HuH-7 (cell line): Measurements from ENCODE around the gene IKBKE.

Experiments
- DNase-seq: peaks from one replicate; pipeline ENCODE4 v3.0.0; 2011; ENCODE audit warnings: low spot score

IKBKE gene

DNA sequence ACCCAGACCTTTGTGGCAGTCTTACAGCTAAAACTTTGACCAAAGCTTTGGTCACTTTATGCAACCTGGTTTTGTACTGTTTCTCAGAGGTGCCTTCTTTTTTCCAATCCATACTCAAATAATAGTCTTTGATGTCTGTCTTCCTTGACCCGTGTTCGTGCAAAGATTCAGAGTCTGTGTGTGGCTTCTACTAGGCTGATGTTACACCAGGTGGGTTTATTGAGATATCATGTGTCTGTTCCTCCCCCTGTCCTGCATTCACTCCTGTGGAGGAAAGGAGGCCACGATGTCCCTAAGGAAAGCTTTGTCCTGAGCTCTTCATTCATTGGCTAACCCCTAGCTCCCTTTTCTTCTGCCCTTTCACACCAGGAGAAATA is 15.0 kb upstream of the IKBKE start:
- no peak for DNase-seq

DNA sequence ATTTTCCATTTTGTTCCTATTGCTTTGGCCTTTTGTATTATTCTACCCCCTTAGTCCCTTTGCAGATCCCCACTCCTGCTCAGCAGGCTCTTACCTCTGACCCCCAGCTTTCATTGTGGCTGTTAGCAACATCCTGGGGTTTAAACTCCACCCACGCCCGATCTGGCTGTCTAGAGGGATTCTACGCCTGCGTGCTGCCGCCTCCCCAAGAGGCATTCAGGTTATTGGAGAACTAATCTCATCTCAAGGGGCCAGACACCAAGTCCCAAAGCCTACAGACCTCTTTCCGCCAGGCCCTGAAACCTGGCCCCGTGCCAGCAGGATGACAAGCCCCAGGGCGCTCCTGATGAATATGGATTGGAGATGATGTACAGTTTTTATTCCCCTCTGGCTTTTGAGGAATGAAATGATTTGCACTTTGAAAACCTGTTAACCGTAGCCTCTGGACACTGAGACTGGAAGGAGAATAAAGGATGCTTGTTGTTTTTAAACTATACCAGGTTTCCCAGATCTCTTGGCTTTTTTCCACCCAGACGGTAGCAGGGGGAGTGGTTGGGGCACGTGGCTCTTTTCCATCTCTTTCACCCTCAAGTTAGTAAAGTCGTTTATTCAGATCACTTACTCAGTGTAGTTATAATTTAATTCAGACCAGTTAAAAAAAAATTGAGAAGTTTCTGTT is 14.5 kb upstream of the IKBKE start:
- DNase-seq, result no peak

DNA sequence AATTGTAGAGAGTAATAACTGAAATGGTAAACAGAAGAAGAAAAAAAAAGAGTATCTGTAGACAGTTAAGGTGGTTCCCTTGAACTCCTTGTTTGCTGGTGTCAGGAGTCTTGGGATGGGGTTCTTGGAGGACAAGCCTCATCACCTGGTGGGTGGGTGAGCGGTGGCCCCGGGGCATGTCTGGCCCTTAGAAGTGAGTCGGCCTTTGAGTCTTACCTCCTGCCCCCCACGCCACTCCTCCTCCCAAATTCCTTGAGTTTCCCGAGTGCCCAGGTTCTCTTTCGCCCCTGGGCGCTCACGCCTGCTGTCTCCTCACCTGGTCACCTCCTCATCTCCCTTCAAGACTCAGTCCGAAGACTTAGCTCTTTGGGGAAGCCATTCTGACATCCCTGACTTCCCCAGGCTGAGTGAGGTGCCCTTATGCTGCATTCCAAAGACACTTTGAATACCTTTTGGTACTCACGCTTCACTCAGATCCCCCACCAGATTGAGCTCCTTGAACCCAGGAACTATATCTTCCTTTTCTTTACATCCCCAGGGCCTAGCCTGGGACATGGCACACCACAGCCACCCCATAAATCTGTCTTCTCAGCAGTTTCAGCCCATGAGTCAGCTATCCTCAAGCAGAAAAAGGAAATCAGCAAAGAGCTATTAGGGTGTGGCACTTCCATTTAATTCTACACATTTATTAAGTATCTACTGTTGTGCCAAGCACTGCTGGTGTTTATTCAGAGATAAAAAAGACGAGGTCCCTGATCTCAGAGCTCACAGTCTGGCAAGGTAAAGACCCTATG is 13.5 kb upstream of the IKBKE start:
- no peak for DNase-seq

DNA sequence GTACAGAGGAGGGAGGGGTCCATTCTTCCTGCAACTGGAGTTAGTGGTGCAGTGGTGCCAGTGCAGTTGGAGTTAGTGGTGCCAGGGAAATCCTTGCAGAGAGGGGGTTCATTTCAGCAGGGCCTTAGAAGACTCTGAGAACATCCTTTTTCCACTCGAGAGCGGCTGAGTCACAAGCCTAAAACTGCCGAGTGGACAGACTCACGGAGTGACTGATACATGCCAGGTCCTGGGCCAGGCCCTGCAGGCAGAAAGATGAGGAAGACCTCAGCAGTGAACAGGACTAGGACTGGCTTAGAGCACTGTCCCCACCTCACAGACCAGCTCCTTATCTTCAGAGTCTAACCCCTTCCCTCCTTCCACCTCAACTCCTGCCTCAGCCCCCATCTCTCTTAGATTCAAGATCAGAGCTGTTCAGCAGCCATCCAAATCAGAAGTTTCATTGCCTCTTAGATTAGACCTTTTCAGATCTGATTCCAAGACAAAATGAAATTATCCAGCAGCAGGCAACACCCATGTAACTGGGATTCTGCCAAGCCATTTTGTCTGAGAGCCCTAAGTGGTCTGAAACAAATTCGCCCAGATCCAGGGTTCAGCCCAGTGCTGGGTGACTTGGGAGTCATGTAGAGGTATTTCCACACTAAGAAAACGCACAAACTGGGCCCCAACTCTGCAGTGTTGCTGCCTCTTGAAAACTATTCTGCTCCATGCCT is 12.7 kb upstream of the IKBKE start:
- DNase-seq, result no peak

GRCh38 chr1:206459703-206460102 is 10.6 kb upstream of the IKBKE start:
- no peak for DNase-seq

DNA sequence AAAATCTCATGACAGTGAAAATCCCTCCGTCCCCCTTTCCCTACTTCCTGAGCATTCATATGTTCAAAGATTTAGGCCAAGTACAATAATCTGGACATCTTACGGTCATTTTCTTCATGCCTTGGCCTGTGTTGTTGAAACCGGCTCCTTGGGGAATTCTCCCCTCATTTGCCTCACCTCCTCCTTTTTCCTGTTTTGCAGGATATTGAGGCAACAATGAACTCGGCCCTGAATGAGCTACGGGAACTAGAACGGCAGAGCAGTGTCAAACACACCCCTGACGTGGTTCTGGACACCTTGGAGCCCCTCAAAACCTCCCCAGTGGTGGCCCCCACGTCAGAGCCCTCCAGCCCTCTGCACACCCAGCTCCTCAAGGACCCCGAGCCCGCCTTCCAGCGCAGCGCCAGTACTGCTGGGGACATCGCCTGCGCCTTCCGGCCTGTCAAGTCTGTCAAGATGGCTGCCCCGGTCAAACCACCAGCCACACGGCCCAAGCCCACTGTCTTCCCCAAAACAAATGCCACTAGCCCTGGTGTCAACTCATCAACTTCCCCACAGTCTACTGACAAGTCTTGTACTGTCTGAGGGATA is 9.3 kb upstream of the IKBKE start:
- DNase-seq, result no peak

GRCh38 chr1:206461602-206462455 is 8.4 kb upstream of the IKBKE start:
- peak; percentile 73 for DNase-seq

- no peak for DNase-seq
Observed at GRCh38 chr1:206463137-206463536, 7.1 kb upstream of the IKBKE start.

DNA sequence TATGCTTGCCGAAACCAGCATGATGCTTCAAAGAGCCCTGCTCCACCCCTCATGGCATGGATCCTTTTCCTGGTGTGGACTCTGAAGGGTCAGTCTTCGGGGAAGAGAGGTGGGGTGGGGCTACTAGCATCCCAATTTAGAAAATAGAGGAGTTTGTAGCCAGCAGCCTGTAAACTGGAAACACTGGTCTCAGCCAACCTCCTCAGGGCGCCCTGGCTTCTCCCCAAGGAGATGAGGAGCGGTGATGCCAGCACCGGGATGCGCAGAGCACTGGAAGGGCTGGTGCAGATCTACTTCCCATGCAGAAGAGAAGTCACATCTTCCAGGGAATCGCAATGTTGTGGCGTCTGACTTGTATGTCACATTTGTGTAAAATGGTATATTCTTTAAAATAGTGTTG is 6.4 kb upstream of the IKBKE start:
- DNase-seq, result no peak

DNA sequence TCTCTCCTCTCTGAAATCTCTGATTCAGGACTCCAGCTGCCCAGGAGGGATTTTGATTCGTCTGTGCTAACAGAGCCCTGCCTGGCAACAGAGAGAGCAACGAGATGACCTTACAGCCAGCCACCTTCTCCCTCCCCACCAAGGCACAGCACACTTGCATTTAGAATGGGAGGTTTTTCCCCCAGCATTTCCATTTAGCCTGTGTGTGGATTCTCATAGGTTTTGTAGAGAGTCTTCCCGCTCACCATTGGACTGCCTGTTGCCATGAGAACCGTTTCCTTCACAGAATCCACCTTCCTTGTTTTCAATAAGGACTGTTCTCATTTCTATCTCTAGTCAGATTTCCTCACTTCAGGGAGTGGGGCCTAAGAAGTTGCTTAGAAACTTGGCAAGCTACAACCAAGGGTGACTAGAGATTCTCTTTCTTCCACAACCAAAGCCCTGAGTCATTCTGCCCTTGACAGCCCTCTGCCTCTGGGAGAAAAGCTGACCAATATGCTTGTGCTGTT is 5.8 kb upstream of the IKBKE start:
- no peak for DNase-seq

- DNase-seq, result no peak
Observed at GRCh38 chr1:206465951-206466350, 4.3 kb upstream of the IKBKE start.

GRCh38 chr1:206466840-206467649 is 3.2 kb upstream of the IKBKE start:
- DNase-seq, result no peak

GRCh38 chr1:206467915-206468314 is 2.4 kb upstream of the IKBKE start:
- no peak for DNase-seq

- peak; percentile 32 for DNase-seq
Observed at GRCh38 chr1:206468571-206468970, 1.7 kb upstream of the IKBKE start.

GRCh38 chr1:206469411-206469932 is 804 bp upstream of the IKBKE start:
- DNase-seq, result peak; percentile 52

- DNase-seq, result peak; percentile 39
Observed at GRCh38 chr1:206470692-206471414, 577 bp downstream of the IKBKE start.

GRCh38 chr1:206471415-206471801 is 1.1 kb downstream of the IKBKE start:
- no peak for DNase-seq

DNA sequence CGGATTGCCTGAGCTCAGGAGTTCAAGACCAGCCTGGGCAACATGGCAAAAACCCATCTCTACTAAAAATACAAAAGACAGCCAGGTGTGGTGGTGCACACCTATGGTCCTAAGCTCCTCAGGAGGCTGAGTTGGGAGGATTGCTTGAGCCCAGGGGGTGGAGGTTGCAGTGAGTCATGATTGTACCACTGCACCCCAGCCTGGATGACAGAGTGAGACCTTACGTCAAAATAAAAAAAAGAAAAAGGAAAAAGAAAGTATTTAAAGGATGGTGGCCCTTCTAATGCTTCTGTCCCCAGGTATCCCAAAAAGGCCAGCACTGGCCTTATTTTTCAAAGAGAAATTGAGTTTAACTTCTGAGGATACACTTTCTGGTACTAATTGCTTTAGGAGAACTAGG is 1.7 kb downstream of the IKBKE start:
- DNase-seq, result no peak

- DNase-seq, result peak; percentile 65
Observed at GRCh38 chr1:206472454-206472853, 2.2 kb downstream of the IKBKE start.

GRCh38 chr1:206472886-206473285 is 2.6 kb downstream of the IKBKE start:
- no peak for DNase-seq
